Stimulated activated CD4-positive, alpha-beta T cell treated with anti-CD3 and anti-CD28 coated beads, Interleukin-15, amount 100 ng/mL, for 24 hours (primary cell): ENCODE data around the gene SLC30A10.
A peak's percentile ranks its signal among the peaks of the same experiment; 100 is the strongest.
"Not testable (repeated sequence)": the region's sequence is repeated elsewhere in the genome, so short reads cannot be mapped to it uniquely, and the experiment has no call there.

Source experiments
- DNase-seq: peaks from one replicate; pipeline ENCODE4 v3.0.0-alpha.2; 2020

Gene SLC30A10

DNA sequence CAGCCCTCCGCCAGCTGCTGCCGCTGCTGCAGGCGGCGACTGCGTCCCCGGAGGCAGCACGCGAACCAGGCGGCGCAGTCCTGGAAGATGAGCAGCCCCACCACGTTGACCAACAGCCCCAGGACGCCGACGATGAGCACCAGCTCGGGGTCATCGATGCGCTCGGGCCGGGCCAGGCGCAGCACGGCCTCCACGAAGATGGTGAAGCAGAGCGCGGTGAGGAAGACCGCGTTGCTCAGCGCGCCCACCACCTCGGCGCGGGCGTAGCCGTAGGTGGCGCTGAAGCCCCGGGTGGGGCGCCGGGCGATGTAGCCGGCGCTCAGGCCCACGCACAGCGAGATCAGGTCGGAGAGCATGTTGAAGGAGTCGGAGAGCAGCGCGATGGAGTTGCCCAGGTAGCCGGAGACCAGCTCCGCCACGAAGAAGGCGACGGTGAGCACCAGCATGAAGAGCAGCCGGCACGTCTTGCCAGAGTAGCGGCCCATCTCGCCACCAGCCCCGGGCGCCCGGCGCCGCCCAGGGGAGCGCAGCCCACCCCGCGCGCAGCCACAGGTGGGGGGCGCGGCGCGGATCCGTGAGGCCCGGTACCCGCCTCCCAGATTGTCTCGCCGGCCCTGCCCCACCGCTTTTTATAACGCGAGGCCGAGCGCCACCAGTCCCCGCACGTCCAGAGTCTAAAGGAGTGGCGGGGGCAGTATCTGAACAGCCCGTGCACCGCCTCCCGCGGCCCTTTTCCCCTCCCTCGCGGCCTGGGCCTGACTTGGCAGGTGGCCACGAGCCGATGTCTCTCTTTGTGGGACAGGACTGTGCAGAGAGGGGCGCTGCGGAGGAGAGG lies at the start of gene SLC30A10:
Gene SLC30A10 (minus strand): TSS at position 602 of the 835 bp plus-strand sequence. CDS start 117 bp downstream, at position 485.
- peak; percentile 23 for DNase-seq

DNA sequence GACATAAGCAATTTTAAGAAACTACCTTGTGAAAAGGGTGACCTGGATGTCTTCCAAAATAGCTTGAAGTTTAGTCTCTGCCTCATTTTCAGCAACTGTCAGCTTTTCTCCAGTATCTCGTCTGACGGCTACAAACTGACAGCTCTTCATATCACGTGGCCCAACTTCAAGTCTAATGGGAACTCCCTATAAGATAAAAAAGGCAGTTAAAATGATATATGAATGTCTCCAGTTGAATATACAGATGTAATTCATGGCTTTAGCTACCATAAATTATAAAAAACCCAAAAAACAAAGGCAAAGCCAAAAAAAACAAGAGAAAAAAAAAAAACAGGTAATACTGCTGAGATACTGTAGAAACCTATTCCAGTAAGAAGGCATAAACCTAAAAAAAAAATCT lies 44.9 kb upstream of the SLC30A10 start:
- no peak for DNase-seq

- no peak for DNase-seq
These were observed 39.0 kb upstream of the SLC30A10 start for GRCh38 chr1:219967361-219967760.

DNA sequence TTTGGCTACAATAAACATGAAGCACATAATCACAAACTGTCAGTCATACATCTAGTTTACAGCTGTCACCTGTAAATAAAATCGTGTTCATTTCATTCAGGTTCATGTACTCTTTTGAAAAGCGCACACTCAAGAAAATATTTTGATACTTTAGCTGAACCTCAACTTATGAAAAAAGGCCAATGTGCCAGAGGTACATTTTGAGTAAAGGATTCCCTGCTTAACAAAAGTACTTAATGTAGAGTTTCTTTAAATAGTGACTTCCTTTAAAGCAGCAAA lies 37.7 kb upstream of the SLC30A10 start:
- no peak for DNase-seq

- DNase-seq, result no peak
These were observed 37.1 kb upstream of the SLC30A10 start for GRCh38 chr1:219965285-219966070.

DNA sequence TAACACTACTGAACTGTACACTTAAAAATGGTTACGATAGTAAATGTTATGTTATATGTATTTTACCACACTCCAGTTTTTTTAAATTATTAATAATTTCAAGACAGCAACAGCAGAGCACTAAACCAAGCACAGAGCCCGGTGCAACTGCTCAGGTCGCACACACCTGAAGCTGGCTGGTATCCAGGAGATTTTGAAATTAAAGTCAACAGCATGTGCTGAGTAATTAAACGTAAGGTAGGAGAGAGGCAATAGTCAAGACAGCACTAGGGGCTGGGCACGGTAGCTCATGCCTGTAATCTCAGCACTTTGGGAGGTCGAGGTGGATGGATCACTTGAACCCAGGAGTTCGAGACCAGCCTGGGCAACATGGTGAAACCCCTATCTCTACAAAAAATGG lies 35.1 kb upstream of the SLC30A10 start:
- DNase-seq, result no peak

GRCh38 chr1:219961684-219962083 lies 33.3 kb upstream of the SLC30A10 start:
- no peak for DNase-seq

DNA sequence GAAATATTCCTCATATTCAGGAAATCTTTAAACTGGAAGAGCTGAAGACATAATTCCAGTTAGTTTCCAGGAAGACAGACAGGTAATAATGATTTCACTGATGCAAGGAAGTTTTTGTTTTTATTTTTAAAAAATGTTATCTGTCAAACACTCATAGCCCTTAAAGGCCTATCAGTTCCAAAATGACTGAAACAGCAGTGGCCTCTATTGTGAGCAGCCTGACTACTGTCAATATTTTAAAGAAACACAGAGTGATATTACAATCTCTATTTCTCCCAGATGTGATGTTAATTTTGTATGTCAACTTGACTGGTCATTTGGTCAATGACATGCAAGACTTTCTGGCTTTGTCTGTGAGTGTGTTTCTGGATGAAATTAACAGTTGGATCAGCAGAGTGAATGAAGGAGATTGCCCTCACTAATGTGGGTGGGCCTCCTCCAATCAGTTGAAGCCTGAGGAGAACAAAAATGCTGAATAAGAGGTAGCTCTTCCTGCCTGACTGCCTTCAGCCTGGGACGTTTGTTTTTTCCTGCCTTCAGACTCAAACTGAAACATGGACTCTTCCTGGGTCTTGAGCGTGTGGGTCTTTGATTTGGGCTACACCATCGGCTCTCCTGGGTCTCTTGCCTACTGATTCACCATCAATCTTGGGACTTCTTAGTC lies 31.3 kb upstream of the SLC30A10 start:
- peak; percentile 9 for DNase-seq

DNA sequence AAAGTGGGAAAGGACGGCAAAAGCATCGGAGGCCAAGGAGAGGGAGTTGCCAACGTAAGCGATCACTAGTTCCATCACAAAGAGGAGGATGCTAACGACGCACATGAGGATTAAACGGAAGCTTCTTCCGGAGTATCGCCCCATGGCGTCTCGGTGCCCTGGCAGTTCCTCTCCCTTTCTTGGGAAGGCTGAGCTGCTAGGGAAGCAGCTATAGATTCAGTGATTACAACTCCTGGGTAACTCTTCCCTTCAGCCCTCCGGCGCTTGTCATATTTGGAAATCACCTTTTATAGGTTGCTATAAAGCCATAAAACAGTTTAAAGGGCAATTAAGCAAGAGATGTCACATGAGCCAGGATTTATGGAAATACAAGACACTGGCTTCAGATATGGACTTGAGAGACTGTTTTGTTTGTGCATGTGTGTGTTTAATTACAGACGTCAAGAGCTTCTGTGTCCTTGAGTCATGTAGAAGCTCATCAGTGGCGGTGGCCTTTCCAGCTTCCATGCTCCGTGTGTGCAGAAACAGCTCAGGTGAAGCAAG lies 30.6 kb upstream of the SLC30A10 start:
- DNase-seq, result no peak

GRCh38 chr1:219954736-219955421 lies 26.5 kb upstream of the SLC30A10 start:
- no peak for DNase-seq

- DNase-seq, result no peak
These were observed 25.7 kb upstream of the SLC30A10 start for GRCh38 chr1:219954052-219954451.

GRCh38 chr1:219952361-219952760 lies 24.0 kb upstream of the SLC30A10 start:
- no peak for DNase-seq

GRCh38 chr1:219949227-219949626 lies 20.9 kb upstream of the SLC30A10 start:
- not testable (repeated sequence) for DNase-seq

GRCh38 chr1:219948766-219949165 lies 20.4 kb upstream of the SLC30A10 start:
- DNase-seq, result not testable (repeated sequence)

- DNase-seq, result no peak
These were observed 17.4 kb upstream of the SLC30A10 start for GRCh38 chr1:219945795-219946194.

- no peak for DNase-seq
These were observed 13.1 kb upstream of the SLC30A10 start for GRCh38 chr1:219941179-219942118.

GRCh38 chr1:219940707-219941106 lies 12.3 kb upstream of the SLC30A10 start:
- DNase-seq, result no peak

- DNase-seq, result no peak
These were observed 10.3 kb upstream of the SLC30A10 start for GRCh38 chr1:219938706-219939105.

- not testable (repeated sequence) for DNase-seq
These were observed 5.4 kb upstream of the SLC30A10 start for GRCh38 chr1:219933763-219934162.

DNA sequence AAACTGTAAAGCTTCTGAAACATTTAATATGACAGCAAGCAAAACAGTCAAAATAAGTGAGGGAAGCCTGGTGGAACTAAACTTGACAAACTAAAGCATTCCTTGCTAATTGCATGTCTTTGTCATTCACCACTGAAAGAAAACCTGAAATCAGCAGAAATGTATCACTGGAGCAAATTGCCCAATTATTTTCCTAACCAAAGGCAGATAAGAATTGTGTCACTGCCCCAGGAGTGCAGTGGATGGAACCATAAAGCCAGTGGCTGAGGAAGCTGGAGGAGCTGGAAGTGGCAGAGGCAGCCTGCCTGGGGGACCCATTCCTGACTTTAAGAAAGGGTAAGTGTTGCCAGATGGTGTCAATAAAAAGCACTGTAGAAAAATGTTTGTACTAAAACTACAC lies 2.7 kb upstream of the SLC30A10 start:
- no peak for DNase-seq

- DNase-seq, result no peak
These were observed 398 bp upstream of the SLC30A10 start for GRCh38 chr1:219928791-219929118.
